Effector memory CD8-positive, alpha-beta T cell (primary cell): Measurements from ENCODE around the gene AOAH.

Experiments used
- ATAC-seq: fragments of 150-1000 bp; cut with Tn5 transposase; replicated peaks from 2 replicates; pipeline ENCODE4 v1.10.0; 2021; ENCODE audit warnings: mild to moderate bottlenecking, moderate library complexity
- DNase-seq, 3 experiments: peaks; one replicate each; pipeline ENCODE4 v3.0.0; 2021
- H3K27ac Mint-ChIP-seq, 2 donors: one replicate each; pipeline ENCODE4 v1.8.0; 2022; ENCODE audit warnings: mild to moderate bottlenecking in 2 of 2, mixed read lengths in 2 of 2, moderate library complexity in 2 of 2
- H3K27me3 Mint-ChIP-seq, 2 donors: one replicate each; pipeline ENCODE4 v1.8.0; 2022; ENCODE audit warnings: mixed read lengths in 2 of 2
- H3K36me3 Mint-ChIP-seq: one replicate; pipeline ENCODE4 v1.8.0; 2022; ENCODE audit warnings: mild to moderate bottlenecking, moderate library complexity, mixed read lengths; ENCODE audit not compliant: insufficient read depth
- H3K4me1 Mint-ChIP-seq, 2 donors: one replicate each; pipeline ENCODE4 v1.8.0; 2022; ENCODE audit warnings: low read depth in 2 of 2, mixed read lengths in 2 of 2
- H3K4me3 Mint-ChIP-seq, 2 donors: one replicate each; pipeline ENCODE4 v1.8.0; 2022; ENCODE audit warnings: mild to moderate bottlenecking in 2 of 2, mixed read lengths in 2 of 2, moderate library complexity in 2 of 2
- H3K9me3 Mint-ChIP-seq, 2 donors: one replicate each; pipeline ENCODE4 v1.8.0; 2022; ENCODE audit warnings: mixed read lengths in 2 of 2

The AOAH gene

DNA sequence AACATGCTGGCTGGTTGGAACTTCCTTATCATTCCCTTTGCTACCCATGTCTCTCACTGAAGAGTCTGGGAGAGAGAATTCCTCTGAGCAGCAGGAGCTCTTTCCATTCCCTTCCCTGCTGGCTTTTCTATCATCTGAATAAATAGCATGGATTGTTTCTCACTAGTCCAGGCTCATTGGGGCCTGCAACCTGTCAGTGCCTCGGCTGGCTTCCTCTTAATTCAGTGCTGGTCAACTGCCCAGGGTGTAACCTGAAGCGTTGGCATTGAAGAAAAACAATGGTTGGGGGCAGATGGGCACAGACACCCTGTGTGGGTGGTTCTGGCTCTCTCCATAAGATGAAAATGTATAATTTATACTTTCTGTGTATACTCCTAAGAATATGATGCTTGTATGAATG, 179.0 kb downstream of the AOAH start:
- peak overlapping the region in 1 of 2 donors; percentile 56 for H3K27ac Mint-ChIP-seq
- ATAC-seq (no peak), DNase-seq (no peak)
- no peaks in the 10 kb centered on the region for H3K9me3 Mint-ChIP-seq
- H3K4me1 Mint-ChIP-seq = peaks cover 0 to 1% of the 10 kb centered on the region in 2 donors
- no peak overlapping the region for H3K4me3 Mint-ChIP-seq
- no peaks in the 10 kb centered on the region for H3K27me3 Mint-ChIP-seq
- H3K36me3 Mint-ChIP-seq = peaks cover 40% of the 10 kb centered on the region

DNA sequence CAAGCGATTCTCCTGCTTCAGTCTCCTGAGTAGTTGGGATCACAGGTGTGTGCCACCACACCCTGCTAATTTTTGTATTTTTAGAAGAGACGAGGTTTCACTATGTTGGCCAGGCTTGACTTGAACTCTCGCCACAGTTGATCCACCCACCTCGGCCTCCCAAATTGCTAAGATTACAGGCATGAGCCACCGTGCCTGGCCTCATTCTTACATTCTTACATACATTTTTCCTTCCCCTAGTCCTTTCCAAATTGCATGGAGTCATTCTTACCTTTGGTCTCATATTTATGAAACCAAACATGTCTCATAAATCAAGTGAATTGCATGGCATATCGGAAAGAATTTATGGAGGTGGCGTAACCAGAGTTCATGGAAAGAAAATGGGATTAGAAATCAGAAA, 186.2 kb downstream of the AOAH start:
- Mint-ChIP-seq H3K4me3 (no peak overlapping the region), H3K27me3 (no peaks in the 10 kb centered on the region), H3K27ac (no peak overlapping the region), H3K36me3 (peaks cover 38% of the 10 kb centered on the region), H3K4me1 (peaks cover 0 to 1% of the 10 kb centered on the region in 2 donors), H3K9me3 (no peaks in the 10 kb centered on the region)
- ATAC-seq = no peak
- no peak for DNase-seq

DNA sequence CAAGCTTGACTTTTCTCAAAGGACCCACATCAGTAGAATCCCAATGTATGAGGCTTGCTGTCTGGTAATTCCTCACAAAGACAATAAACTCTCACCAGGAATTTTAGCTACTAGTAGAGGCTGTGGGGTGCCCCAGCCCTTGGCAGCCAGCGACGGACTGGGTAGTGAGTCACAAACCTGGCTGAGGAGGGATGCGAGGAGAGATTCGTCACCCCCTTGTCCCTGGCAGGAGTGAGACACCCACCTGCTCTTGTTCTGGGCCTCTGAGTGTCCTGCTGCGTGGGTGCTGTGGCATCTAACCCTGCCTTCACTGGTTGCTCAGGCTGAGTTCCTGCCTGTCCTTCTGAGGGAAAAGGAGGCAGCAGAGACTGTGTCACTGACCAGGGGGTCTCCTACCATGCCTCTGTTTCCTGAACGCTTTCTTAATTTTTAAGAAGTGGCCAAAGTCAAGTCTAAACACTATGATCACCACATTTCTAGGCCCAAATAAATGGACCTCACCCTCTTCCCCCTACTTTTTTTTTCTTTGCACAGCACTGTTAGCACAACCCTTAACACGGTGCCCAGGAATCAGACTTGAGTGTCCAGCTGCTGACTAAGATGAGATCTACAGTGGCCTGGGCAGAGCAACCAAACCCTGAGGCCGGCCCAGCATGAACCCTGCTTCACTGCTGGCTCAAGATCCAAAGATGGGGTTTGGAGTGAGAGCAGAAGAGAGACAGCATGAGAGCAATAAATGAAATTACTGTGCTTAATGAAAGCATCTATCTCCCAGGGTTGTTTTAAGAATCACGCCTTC, 188.2 kb downstream of the AOAH start:
- H3K36me3 Mint-ChIP-seq = peaks cover 42% of the 10 kb centered on the region
- no peaks in the 10 kb centered on the region for H3K4me1 Mint-ChIP-seq
- peak overlapping the region in 1 of 2 donors; percentile 15 for H3K27ac Mint-ChIP-seq
- H3K4me3 Mint-ChIP-seq = no peak overlapping the region
- ATAC-seq (no peak), DNase-seq (no peak)
- H3K9me3 Mint-ChIP-seq = no peaks in the 10 kb centered on the region
- H3K27me3 Mint-ChIP-seq = no peaks in the 10 kb centered on the region

DNA sequence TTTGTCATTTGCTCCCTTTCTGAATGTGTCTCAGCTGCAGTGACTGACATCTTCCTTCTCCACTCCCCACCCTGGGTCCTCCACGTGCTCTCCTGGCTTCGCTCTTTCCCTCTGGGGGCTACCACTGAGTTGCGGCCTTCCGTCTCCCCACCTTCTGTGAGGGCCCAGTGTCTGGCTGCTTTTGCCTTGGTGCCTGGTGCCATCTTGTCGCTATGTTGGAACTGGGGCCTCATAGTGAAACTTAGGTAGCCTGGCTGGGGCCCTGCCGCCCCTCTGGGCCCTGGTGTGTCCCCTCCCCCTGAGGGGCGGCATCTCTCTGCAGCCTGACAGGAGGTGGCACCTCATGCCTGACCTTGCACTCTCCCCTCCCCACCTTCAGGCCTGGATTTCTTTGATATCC, 190.6 kb downstream of the AOAH start:
- Mint-ChIP-seq H3K9me3 (no peaks in the 10 kb centered on the region), H3K27me3 (no peaks in the 10 kb centered on the region), H3K27ac (no peak overlapping the region), H3K36me3 (peaks cover 34% of the 10 kb centered on the region), H3K4me3 (no peak overlapping the region), H3K4me1 (peaks cover 0 to 4% of the 10 kb centered on the region in 2 donors)
- ATAC-seq (no peak), DNase-seq (no peak)

DNA sequence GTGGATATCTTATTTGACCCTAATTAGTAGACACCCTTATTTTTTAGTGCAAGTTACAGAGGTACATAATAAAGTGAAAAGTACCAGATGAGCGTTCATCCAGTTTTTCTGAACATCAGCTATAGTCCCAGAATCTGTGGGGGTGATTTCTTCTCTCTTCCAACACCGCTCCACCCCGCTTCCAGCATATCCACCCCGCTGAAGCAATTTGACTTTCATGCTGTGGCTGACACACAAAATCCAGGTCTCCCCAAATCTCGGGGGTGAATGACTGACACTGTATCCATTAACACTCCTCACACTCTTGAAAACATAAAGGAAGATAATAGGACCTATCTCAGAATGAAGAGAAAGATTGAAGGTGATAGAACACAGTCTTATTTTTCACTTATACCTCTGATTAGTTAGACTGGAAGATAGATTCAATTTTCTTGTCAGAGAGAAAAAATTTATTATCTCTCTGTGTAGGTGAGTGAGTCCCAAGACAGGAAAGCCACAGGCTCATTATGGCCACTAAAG, 191.3 kb downstream of the AOAH start:
- DNase-seq (no peak), ATAC-seq (no peak)
- Mint-ChIP-seq H3K4me3 (no peak overlapping the region), H3K27ac (no peak overlapping the region), H3K4me1 (peaks cover 0 to 6% of the 10 kb centered on the region in 2 donors), H3K27me3 (no peaks in the 10 kb centered on the region), H3K9me3 (no peaks in the 10 kb centered on the region), H3K36me3 (peaks cover 29% of the 10 kb centered on the region)

DNA sequence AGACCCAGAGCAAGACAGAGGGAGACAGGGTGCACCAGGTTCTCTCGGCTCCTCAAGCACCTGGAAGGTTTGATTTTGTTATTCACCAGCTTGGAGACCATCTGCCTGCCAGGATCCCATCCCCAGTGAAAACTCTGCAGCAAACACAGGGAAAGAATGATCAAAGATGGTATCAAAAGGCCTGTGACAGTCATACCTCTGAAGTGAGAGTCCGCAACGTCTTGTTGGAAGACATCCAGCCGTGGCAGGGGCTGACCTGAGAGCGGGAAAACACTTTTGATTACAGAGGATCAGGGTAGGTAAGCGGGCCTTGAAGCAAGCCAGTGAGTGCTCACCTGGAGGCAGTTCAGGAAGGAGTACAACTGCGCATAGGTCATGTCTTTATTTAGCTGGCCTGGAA, 192.3 kb downstream of the AOAH start:
- Mint-ChIP-seq H3K36me3 (peaks cover 24% of the 10 kb centered on the region), H3K27me3 (no peaks in the 10 kb centered on the region), H3K4me3 (no peak overlapping the region), H3K27ac (peak overlapping the region; percentile 19 to 80), H3K4me1 (peaks cover 2 to 13% of the 10 kb centered on the region in 2 donors), H3K9me3 (no peaks in the 10 kb centered on the region)
- ATAC-seq = no peak
- no peak for DNase-seq

DNA sequence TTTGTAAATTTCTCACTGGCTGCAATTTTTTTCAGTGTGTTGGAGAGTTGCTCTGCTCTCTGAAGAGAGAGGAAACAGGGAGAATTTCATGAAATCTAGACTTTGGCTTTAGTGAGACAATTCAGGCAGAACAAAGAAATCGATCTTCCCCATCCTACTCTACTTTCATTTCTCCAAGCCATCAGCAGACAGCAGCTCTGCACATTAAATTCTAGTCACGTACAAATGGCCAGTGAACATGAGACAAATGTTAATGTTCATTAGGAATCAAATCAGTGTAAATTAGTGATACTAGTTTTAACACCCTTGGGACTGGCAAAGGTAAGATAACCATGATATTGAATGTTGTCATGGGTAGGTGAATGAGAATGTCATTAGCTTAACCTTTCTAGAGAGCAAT, 193.8 kb downstream of the AOAH start:
- Mint-ChIP-seq H3K27me3 (no peaks in the 10 kb centered on the region), H3K9me3 (no peaks in the 10 kb centered on the region), H3K27ac (no peak overlapping the region), H3K4me1 (peaks cover 2 to 13% of the 10 kb centered on the region in 2 donors), H3K4me3 (no peak overlapping the region), H3K36me3 (peaks cover 21% of the 10 kb centered on the region)
- no peak for DNase-seq
- ATAC-seq = no peak

DNA sequence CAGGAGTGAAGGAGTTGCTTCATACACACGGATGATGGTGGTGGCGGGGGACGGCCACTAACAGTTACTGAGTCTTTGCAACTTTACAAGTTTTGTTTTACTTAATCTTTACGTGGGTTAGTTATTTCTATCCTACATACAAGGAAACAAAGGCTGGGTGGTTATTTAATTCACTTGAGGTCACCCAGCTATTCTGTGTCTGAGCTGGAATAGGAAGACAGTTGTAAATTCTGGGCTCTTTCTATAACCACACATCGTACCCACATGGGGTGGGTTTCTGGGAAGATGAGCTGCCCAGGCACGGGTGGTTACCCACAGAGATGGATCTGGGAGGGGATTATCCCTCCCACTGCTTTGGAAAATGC, 196.8 kb downstream of the AOAH start:
- H3K9me3 Mint-ChIP-seq = no peaks in the 10 kb centered on the region
- no peak overlapping the region for H3K4me3 Mint-ChIP-seq
- peak overlapping the region; percentile 79 to 83 for H3K27ac Mint-ChIP-seq

DNA sequence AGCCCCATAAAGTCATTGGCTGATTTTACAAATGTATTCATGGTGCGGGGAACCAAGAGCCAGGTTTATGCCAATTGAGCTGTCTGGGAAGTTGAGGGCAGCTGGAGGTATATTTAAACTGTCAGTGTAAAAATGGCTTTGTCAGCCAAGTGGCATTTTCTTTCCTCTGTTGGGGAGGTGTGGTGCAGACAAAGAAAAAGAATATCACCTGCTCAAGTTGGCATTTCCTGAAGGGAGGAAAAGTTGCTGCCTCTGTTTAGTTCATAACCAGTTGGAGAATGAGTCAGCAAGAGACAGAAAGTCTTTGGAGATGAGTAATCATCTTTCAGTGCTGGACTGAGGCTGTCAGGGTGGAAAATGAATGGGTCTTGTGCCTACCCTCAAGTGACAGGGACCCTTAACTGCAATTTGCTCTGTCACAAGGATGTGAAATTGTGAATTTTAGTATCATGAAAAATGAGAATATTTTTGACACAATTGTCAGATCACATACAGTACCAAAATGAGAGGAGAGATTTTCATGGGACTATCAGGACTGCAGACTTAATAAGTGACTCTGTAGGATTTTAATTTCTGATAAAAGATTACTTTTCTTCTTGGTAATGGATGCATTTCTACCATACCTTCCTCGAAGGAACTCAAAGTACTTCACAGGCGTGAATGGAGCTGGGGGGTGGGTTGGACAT, 197.3 kb downstream of the AOAH start:
- Mint-ChIP-seq H3K27me3 (no peaks in the 10 kb centered on the region), H3K9me3 (no peaks in the 10 kb centered on the region), H3K4me1 (peaks cover 2 to 13% of the 10 kb centered on the region in 2 donors), H3K36me3 (peaks cover 35% of the 10 kb centered on the region), H3K4me3 (no peak overlapping the region), H3K27ac (peak overlapping the region; percentile 79 to 83)
- ATAC-seq = no peak
- DNase-seq = no peak

More for the DNA sequence above, 196.8 kb downstream of the AOAH start:
- peaks cover 2 to 13% of the 10 kb centered on the region in 2 donors for H3K4me1 Mint-ChIP-seq
- DNase-seq (no peak), ATAC-seq (no peak)
- H3K27me3 Mint-ChIP-seq = no peaks in the 10 kb centered on the region
- H3K36me3 Mint-ChIP-seq = peaks cover 34% of the 10 kb centered on the region

DNA sequence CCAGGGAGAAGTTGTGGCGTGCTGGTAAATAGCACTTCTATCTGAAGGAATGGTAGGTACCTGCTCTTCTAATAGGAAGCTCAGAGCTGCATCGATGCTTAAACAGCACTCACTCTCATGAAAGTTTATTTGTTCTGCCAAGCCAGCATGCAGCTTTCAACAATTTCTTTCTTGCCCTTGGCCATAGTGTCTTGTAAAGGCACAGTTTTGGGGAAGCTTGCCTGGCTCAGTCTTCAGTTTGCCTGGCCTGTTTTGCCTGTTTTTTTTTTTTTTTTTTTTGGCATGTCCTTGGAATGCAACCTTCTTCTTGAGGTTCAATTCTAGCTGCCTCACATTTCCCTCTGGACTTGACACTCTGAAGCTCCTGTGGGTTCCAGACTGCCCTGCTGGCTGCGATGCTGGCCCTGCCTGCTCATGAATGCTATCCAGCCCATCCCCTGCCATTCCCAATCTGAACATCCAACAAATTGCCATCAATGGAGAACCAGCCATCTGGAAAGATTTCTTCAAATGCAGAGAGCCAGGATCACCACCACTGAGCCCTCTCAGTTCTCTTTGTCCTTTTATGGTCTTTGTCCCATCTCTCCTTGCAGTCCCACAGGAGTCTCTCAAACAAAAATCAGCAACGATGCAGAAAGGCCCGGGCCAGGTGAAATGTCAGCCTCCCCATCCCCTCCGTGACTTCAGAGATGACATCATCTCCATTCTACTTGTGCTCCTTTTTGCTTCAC, 200.8 kb downstream of the AOAH start:
- ATAC-seq = no peak
- DNase-seq = no peak
- Mint-ChIP-seq H3K27me3 (no peaks in the 10 kb centered on the region), H3K27ac (peak overlapping the region; percentile 65 to 82), H3K4me1 (peaks cover 2 to 24% of the 10 kb centered on the region in 2 donors), H3K4me3 (no peak overlapping the region), H3K36me3 (peaks cover 38% of the 10 kb centered on the region), H3K9me3 (no peaks in the 10 kb centered on the region)

DNA sequence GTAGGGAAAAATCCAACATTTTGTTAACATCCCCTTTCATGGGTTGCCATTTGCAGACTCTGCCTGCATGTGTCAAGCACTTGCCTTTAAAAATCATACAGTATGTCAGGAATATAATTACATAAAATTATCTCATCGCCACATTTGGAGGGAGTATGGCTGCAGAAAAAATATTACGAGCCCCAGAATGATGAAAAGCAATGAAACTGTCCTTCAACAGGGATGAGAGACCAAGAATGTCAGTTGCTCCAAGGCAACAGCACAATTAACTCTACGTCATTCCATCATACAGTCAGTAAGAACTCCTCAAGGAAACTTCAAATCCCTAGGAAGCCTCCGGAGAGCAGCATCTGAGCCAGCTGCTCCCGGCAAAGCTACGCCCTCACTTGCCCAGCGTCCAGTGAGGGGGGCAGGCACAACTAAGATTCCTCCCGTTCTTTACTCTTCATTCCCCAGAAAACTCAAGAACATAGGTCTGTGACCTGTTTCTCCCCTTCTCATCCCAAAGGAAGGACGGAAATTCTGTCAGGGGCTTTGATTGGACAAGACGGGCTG, 201.8 kb downstream of the AOAH start:
- ATAC-seq (no peak), DNase-seq (no peak)
- Mint-ChIP-seq H3K27me3 (no peaks in the 10 kb centered on the region), H3K36me3 (peaks cover 38% of the 10 kb centered on the region), H3K4me3 (no peak overlapping the region), H3K9me3 (no peaks in the 10 kb centered on the region), H3K27ac (peak overlapping the region; percentile 12 to 47), H3K4me1 (peaks cover 2 to 23% of the 10 kb centered on the region in 2 donors)

DNA sequence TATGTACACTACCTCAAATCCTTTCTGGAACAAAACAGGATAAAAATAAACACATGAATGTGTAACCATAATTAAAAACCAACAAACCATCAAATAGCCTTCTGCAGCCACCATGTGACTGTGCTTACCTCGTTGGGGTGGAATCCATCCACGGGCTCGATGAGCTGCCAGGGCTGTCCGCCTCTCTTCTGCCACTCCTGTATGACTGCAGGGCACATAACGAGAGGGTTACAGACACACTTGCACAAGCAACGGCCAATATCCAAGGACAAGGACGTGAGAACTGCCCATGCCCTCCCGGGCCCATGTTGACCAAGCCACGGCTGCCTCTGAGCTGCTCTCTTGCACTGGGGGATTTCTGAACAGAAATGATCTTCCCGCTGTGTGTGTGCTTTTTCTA, 202.4 kb downstream of the AOAH start:
- ATAC-seq (no peak), DNase-seq (no peak)
- Mint-ChIP-seq H3K9me3 (no peaks in the 10 kb centered on the region), H3K4me3 (no peak overlapping the region), H3K27ac (peak overlapping the region in 1 of 2 donors; percentile 47), H3K4me1 (peaks cover 4 to 25% of the 10 kb centered on the region in 2 donors), H3K27me3 (no peaks in the 10 kb centered on the region), H3K36me3 (peaks cover 42% of the 10 kb centered on the region)

DNA sequence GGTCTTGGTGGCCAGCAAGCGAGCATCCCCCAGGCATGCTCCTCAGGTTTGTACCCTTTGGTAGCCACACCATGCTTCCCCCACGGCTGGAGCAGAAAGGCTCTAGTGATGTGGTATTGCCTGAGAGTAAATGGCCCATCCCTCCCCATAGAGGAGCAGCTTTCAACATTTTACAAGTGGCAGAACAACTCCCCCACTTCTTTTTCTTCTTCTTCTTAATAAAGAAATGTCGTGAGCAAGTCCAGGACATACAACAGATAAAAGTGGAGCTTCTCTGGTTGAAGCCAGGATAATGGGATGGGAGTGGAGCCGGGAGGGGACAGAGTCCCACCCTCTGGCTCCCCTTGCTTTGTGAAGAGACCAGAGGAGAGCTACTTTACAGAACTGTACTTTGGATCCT, 203.2 kb downstream of the AOAH start:
- ATAC-seq (no peak), DNase-seq (no peak)
- Mint-ChIP-seq H3K27me3 (no peaks in the 10 kb centered on the region), H3K4me3 (no peak overlapping the region), H3K27ac (peak overlapping the region; percentile 10 to 47), H3K36me3 (peaks cover 49% of the 10 kb centered on the region), H3K4me1 (peaks cover 4 to 33% of the 10 kb centered on the region in 2 donors), H3K9me3 (peaks cover 0 to 2% of the 10 kb centered on the region in 2 donors)
